Vagina (tissue), 2 donors: ENCODE measurements around the gene IGFBP1.

ENCODE experiments used
- POLR2A ChIP-seq, 2 donors: fragments of 450-650 bp; IDR thresholded peaks; one replicate each; pipeline ENCODE4 v1.6.1; 2017; ENCODE audit warnings: antibody characterized with exemption in 2 of 2, mild to moderate bottlenecking in 2 of 2, moderate library complexity in 2 of 2
- POLR2AphosphoS5 ChIP-seq, 2 donors: sonication (generic); formaldehyde crosslinking; IDR thresholded peaks; one replicate each; pipeline ENCODE4 v1.9.0; 2017; ENCODE audit warnings: antibody characterized with exemption in 2 of 2, mild to moderate bottlenecking in 2 of 2, low read depth in 1 of 2; ENCODE audit not compliant: insufficient read depth in 1 of 2
- TF ChIP-seq, protein P1 (sequence below), 3 experiments: fragments of 450-650 bp in 2 of 3; fragments of 200-600 bp in 1 of 3; sonication (generic) in 1 of 3; IDR thresholded peaks; one replicate each; pipeline ENCODE4 v1.5.1; 2017 to 2019; ENCODE audit warnings: antibody characterized with exemption in 3 of 3, mild to moderate bottlenecking in 2 of 3, moderate library complexity in 2 of 3

DNA sequence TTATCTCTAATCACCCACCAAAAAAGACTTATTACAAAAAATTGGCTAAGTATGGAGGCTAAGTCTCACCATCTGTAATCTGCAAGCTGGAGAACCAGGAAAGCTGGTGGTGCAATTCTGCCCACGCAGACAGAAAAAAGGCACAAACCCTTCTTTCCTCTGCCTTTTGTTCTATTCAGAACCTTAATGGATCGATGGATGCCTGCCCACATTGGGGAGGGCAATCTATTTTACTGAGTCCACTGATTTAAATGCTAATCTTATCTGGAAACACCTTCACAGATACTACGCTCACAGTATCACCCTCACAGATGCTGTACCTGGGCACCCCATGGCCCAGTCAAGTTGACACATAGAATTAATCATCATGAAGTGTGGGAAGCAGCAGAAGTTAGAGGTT, 22.6 kb downstream of the IGFBP1 start:
- TF ChIP-seq, protein P1, sequence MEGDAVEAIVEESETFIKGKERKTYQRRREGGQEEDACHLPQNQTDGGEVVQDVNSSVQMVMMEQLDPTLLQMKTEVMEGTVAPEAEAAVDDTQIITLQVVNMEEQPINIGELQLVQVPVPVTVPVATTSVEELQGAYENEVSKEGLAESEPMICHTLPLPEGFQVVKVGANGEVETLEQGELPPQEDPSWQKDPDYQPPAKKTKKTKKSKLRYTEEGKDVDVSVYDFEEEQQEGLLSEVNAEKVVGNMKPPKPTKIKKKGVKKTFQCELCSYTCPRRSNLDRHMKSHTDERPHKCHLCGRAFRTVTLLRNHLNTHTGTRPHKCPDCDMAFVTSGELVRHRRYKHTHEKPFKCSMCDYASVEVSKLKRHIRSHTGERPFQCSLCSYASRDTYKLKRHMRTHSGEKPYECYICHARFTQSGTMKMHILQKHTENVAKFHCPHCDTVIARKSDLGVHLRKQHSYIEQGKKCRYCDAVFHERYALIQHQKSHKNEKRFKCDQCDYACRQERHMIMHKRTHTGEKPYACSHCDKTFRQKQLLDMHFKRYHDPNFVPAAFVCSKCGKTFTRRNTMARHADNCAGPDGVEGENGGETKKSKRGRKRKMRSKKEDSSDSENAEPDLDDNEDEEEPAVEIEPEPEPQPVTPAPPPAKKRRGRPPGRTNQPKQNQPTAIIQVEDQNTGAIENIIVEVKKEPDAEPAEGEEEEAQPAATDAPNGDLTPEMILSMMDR (IDR thresholded peaks at IDR 0.05) = no peak
- TF ChIP-seq POLR2A (IDR thresholded peaks at IDR 0.05) = no peak
- TF ChIP-seq POLR2AphosphoS5 (IDR thresholded peaks at IDR 0.05; ENCODE audit: insufficient read depth in 1 of 2, low read depth in 1 of 2) = no peak
